MM.1S (cell line): ENCODE results near the gene SCAF4.

Source experiments
- DNase-seq: peaks from one replicate; pipeline ENCODE4 v3.0.0-alpha.2; 2015
- H2AFZ ChIP-seq: fragments of 300-600 bp; sonication (generic); 2 replicates; pipeline ENCODE4 v1.6.0; 2016; ENCODE audit warnings: antibody characterized with exemption, low read length
- H3F3A ChIP-seq: fragments of 300-600 bp; sonication (generic); 2 replicates; pipeline ENCODE4 v1.6.1; 2016; ENCODE audit warnings: mild to moderate bottlenecking, antibody characterized with exemption, low read length, moderate library complexity, mixed read lengths; ENCODE audit not compliant: insufficient read depth
- H3K27ac ChIP-seq: fragments of 300-600 bp; sonication (generic); 2 replicates; pipeline ENCODE4 v1.5.1; 2016; ENCODE audit warnings: mild to moderate bottlenecking, low read length
- H3K27me3 ChIP-seq: fragments of 300-600 bp; sonication (generic); replicated peaks from 2 replicates; pipeline ENCODE4 v1.6.0; 2016; ENCODE audit warnings: low read length; ENCODE audit not compliant: insufficient read depth
- H3K36me3 ChIP-seq: fragments of 300-600 bp; sonication (generic); replicated peaks from 2 replicates; pipeline ENCODE4 v1.6.1; 2016; ENCODE audit warnings: mild to moderate bottlenecking, low read length, mixed read lengths; ENCODE audit not compliant: insufficient read depth
- H3K4me1 ChIP-seq: fragments of 300-600 bp; sonication (generic); 2 replicates; pipeline ENCODE4 v1.6.1; 2016; ENCODE audit warnings: low read length, mixed read lengths
- H3K4me2 ChIP-seq: fragments of 300-600 bp; sonication (generic); 2 replicates; pipeline ENCODE4 v1.6.0; 2016; ENCODE audit warnings: low read depth, low read length
- H3K4me3 ChIP-seq: fragments of 300-600 bp; sonication (generic); 2 replicates; pipeline ENCODE4 v1.5.1; 2016; ENCODE audit warnings: low read length, mixed read lengths
- H3K79me2 ChIP-seq: fragments of 300-600 bp; sonication (generic); 2 replicates; pipeline ENCODE4 v1.6.1; 2016; ENCODE audit warnings: mixed run types, low read length, mixed read lengths
- H3K9ac ChIP-seq: fragments of 300-600 bp; sonication (generic); 2 replicates; pipeline ENCODE4 v1.6.1; 2016; ENCODE audit warnings: low read length, mixed read lengths
- H3K9me2 ChIP-seq: fragments of 300-600 bp; sonication (generic); replicated peaks from 2 replicates; pipeline ENCODE4 v1.6.1; 2016; ENCODE audit warnings: mild to moderate bottlenecking, low read length, mixed read lengths; ENCODE audit not compliant: insufficient read depth
- H3K9me3 ChIP-seq: fragments of 300-600 bp; sonication (generic); replicated peaks from 2 replicates; pipeline ENCODE4 v1.6.1; 2016; ENCODE audit warnings: mild to moderate bottlenecking, low read length, mixed read lengths; ENCODE audit not compliant: insufficient read depth
- H4K20me1 ChIP-seq: fragments of 300-600 bp; sonication (generic); 2 replicates; pipeline ENCODE4 v1.6.1; 2016; ENCODE audit warnings: mild to moderate bottlenecking, low read length, moderate library complexity, mixed read lengths; ENCODE audit not compliant: insufficient read depth
- CTCF ChIP-seq: fragments of 300-600 bp; sonication (generic); IDR thresholded peaks from 2 replicates; pipeline ENCODE4 v1.5.1; 2016; ENCODE audit warnings: antibody characterized with exemption, low read length, mixed read lengths
- EZH2 ChIP-seq: fragments of 300-600 bp; sonication (generic); optimal IDR thresholded peaks from 2 replicates; pipeline ENCODE3; 2017; ENCODE audit warnings: low read depth, mild to moderate bottlenecking, antibody characterized with exemption, low read length, mixed read lengths
- EZH2phosphoT487 ChIP-seq: fragments of 300-600 bp; sonication (generic); IDR thresholded peaks from 2 replicates; pipeline ENCODE4 v1.6.1; 2018; ENCODE audit warnings: antibody characterized with exemption, low read length

SCAF4 gene

DNA sequence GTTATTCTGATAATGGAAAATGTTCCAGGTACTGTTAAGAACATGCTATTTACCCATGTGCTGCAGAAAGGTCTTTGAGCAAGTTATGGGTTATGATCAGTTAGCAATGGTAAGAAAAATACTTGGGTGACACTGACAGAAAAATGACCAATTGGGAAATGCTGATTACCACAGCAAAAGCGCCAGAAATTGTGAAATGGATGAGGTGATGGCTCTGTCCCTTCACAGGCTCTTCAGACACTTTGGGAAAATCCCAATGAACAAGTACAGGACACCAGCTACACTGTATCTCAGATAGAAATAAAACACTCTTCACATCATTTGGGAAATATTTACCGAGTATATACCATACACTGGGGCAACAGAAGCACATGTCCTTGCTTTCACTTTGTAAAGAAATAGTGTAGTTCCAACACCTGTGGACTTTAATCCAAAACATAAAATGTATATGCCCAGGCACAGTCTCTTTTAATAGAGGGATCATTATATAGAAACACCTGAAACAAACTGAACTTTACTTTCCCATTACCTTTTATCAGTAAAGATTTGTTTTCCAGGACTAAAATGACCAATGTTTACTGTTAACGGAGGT, 58.5 kb downstream of the SCAF4 start:
- TF ChIP-seq EZH2 (no peak), CTCF (no peak), EZH2phosphoT487 (no peak)
- no peak overlapping the region for H3K4me3 ChIP-seq
- peaks cover 15% of the 10 kb centered on the region for H3K36me3 ChIP-seq
- DNase-seq = no peak
- no peak overlapping the region for H2AFZ ChIP-seq
- no peaks in the 10 kb centered on the region for H3K9me3 ChIP-seq
- no peaks in the 10 kb centered on the region for H3K79me2 ChIP-seq
- no peak overlapping the region for H3K4me2 ChIP-seq
- H3F3A ChIP-seq = peaks cover 22% of the 10 kb centered on the region
- no peaks in the 10 kb centered on the region for H3K27me3 ChIP-seq
- H3K9me2 ChIP-seq = no peaks in the 10 kb centered on the region
- no peaks in the 10 kb centered on the region for H4K20me1 ChIP-seq
- no peak overlapping the region for H3K27ac ChIP-seq
- H3K9ac ChIP-seq = no peak overlapping the region
- H3K4me1 ChIP-seq = no peaks in the 10 kb centered on the region

GRCh38 chr21:31671931-31672330, 60.0 kb downstream of the SCAF4 start:
- no peak for DNase-seq
- H3K4me1 ChIP-seq = no peaks in the 10 kb centered on the region
- no peaks in the 10 kb centered on the region for H4K20me1 ChIP-seq
- H3K9me3 ChIP-seq = no peaks in the 10 kb centered on the region
- TF ChIP-seq EZH2phosphoT487 (no peak), CTCF (no peak), EZH2 (no peak)
- H3K27me3 ChIP-seq = no peaks in the 10 kb centered on the region
- no peak overlapping the region for H3K4me3 ChIP-seq
- no peaks in the 10 kb centered on the region for H3K9me2 ChIP-seq
- no peak overlapping the region for H3K4me2 ChIP-seq
- H3K36me3 ChIP-seq = peaks cover 17% of the 10 kb centered on the region
- H3F3A ChIP-seq = peaks cover 26% of the 10 kb centered on the region
- H2AFZ ChIP-seq = no peak overlapping the region
- peaks cover 10% of the 10 kb centered on the region for H3K79me2 ChIP-seq
- H3K27ac ChIP-seq = no peak overlapping the region
- no peak overlapping the region for H3K9ac ChIP-seq

GRCh38 chr21:31671146-31671716, 60.7 kb downstream of the SCAF4 start:
- Histone ChIP-seq H2AFZ (no peak overlapping the region), H4K20me1 (0 out of 2 replicates have a peak, but pooled peaks cover 5% of the 10 kb centered on the region), H3K79me2 (peaks cover 17% of the 10 kb centered on the region), H3K4me3 (no peak overlapping the region), H3K4me1 (no peaks in the 10 kb centered on the region), H3K9me3 (no peaks in the 10 kb centered on the region), H3K9me2 (no peaks in the 10 kb centered on the region), H3K9ac (no peak overlapping the region), H3F3A (peaks cover 33% of the 10 kb centered on the region), H3K4me2 (no peak overlapping the region), H3K36me3 (peaks cover 17% of the 10 kb centered on the region), H3K27ac (no peak overlapping the region), H3K27me3 (no peaks in the 10 kb centered on the region)
- no peak for DNase-seq
- TF ChIP-seq CTCF (no peak), EZH2 (no peak), EZH2phosphoT487 (no peak)
